Measurements from ENCODE around the gene NTRK1.

NTRK1 gene

DNA sequence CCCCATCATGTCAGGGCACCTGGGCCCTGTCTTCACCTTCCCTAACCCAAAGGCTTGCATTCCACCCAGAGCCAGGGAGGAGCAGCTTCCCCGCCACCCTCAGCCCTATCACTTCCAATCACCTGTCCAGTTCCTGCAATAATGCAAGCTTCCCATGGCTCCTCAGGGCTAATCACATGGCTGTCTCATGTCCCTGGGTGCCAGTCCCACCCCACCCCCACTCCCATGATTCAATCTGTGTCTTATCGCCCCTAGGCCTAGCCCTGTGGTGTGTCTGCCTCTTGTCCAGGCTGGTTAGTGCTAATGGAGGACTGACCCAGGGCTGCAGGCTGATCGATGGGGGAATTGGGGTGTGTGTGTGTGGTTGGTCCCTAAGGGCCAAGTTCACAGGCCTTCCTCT is 21.9 kb downstream of the NTRK1 start:
- DNase-seq: no peak

GRCh38 chr1:156883919-156884318 is 23.3 kb downstream of the NTRK1 start:
- DNase-seq: no peak

- DNase-seq: no peak
These were observed 24.0 kb downstream of the NTRK1 start for GRCh38 chr1:156884560-156885184.

- DNase-seq: no peak
These were observed 24.6 kb downstream of the NTRK1 start for GRCh38 chr1:156885314-156885713.

DNA sequence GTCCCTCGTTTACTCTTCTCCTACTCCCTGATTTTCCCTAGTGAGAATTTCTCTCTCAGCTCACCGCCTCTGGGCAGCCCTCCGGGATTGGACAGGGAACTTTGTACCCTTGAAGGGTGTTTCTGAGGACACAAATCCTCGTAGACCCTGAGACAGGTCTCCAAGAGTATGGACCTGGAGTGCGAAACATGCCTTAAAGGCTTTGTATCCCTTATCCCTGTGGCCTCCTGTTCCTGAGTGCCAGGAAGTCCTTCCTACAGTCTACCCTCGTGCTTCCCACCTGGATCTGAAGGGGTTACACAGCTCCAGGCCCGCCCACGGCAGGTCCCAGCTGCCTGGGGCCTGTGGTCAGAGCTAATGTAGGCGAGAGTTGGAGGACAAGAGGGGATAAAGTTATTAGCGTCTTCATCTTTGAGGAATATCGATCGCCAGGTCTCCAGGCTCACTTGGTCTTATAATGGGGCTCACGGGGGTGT is 25.3 kb downstream of the NTRK1 start:
- no peak for DNase-seq

GRCh38 chr1:156886583-156887281 is 26.1 kb downstream of the NTRK1 start:
- no peak for DNase-seq

GRCh38 chr1:156887317-156887716 is 26.7 kb downstream of the NTRK1 start:
- DNase-seq: no peak

DNA sequence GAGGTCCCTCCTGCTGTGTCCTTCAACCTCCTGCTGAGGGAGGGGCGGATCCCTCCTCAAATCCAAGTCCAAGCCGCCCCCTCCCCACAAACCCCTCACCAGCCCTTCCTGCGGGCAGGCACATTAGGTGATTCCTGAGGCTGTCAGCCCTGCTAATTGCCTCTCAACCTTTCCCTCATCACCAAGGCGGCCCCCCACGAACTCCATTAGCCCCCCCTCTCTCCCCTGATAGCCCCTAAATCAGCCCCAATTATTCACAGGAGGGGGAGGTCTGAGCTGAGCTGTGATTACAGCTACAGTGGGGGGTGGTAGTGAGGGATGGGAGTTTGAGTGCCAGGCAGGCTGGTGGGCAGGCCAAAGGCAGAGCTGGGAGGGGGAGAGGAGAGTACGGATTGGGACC is 27.1 kb downstream of the NTRK1 start:
- DNase-seq: no peak

DNA sequence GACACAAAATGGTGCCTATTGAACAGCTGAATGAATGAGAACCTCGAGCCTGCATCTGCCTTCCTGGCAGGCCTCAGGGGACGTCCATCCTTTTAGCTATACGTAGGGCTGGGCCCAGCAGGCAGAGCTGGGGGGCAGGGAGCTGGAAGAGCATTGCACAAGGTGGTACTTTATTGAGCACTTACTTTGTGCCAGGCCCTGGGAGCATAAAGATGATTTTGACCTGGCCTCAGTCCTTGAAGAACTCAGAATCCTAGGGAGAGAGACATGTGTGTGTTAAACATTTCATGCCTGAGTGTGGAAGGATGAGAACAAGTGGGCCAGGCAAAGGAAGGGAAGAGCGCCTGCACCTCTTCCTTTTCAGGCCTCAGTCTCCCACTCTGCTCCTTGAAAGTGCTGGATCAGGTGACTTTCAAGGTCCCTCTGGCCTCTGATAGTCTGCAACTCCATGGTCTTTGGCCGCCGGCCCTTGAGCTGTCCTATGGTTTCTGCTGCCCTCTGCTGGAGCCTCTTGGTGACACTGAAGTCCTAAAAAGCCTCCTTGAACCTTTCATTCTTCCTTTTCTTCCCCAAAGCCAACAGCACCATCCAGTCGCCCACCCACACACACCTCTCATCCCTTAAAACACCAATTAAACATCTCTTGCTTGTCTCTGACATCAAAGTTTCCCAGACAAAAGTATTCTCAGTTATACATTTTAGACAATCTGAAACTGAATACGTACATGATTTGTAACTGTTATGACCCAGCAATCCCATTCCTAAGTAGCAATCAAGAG is 29.3 kb downstream of the NTRK1 start:
- DNase-seq: peak; percentile 71

- peak; percentile 88 for DNase-seq
These were observed 31.8 kb downstream of the NTRK1 start for GRCh38 chr1:156892190-156893047.

GRCh38 chr1:156893048-156893953 is 32.6 kb downstream of the NTRK1 start, which contains the start of gene PEAR1:
TSS of gene PEAR1 (plus strand) at chr1:156893718. CDS start at chr1:156903927, 10,209 bp downstream.
- DNase-seq: peak; percentile 73

GRCh38 chr1:156894001-156894400 is 33.3 kb downstream of the NTRK1 start:
- peak; percentile 25 for DNase-seq

- peak; percentile 51 for DNase-seq
These were observed 34.2 kb downstream of the NTRK1 start for GRCh38 chr1:156894711-156895454.

GRCh38 chr1:156895455-156895812 is 34.8 kb downstream of the NTRK1 start:
- DNase-seq: peak; percentile 74

DNA sequence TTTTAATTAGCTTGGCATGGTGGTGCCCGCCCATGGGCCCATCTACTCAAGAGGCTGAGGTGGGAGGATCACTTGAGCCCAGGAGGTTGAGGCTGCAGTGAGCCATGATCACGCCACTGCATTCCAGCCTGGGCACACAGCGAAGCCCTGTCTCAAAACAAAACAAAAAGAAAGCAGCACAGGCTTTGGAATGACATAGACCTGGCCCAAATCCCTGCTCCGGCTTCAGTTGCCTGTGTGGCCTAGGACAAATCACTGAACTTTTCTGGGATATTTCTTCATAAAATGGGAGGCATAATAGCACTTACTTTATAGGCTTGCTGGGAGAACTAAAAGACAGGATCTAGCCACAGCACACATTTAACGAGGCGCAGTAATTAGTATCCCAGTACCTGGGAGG is 35.3 kb downstream of the NTRK1 start:
- no peak for DNase-seq

- peak; percentile 96 for DNase-seq
These were observed 35.9 kb downstream of the NTRK1 start for GRCh38 chr1:156896490-156897033.

- peak; percentile 92 for DNase-seq
These were observed 36.6 kb downstream of the NTRK1 start for GRCh38 chr1:156897078-156897825.

GRCh38 chr1:156898161-156898566 is 37.5 kb downstream of the NTRK1 start:
- DNase-seq: peak; percentile 76

DNA sequence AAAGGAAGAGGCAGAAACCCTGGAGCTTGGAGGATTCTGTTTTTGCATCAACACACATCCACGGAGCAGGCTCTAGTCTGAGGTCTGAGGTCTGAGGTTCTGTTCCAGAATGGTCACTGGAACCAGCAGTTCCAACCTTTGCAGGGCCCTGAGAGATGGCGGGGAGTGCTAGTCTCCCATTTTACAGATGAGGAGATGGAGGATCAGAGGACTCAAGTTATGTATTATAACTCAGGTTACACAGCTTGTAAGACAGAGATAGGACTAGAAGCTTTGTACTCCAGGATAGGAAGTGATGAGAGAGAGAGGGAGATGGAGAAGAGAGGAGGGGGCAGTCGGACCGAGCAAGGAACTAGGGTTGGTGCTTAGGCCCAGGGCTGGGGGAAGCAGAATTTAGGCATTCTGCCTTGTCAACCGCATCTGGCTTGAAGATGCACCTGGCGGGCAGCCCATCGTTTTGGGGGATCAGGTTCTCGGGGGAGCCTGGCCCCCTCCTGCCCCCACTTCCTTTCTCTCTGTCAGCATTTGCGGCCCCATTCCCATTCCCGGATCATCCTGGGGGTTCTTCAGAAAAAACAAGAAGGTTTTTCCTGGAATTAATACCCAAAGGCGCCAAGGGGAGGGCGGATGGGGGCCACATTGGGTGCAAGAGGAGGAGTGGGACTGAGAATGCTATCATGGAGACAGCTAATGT is 38.5 kb downstream of the NTRK1 start:
- DNase-seq: no peak
